A673 (cell line): ENCODE measurements around the gene C2orf92.

ENCODE experiments used
- EZH2 ChIP-seq: fragments of 200-600 bp; sonication (generic); IDR thresholded peaks from 2 replicates; pipeline ENCODE4 v1.6.1; 2017; ENCODE audit warnings: borderline replicate concordance, low read depth, mild to moderate bottlenecking, mixed read lengths, antibody characterized with exemption, low read length; ENCODE audit not compliant: poor library complexity, severe bottlenecking
- TF ChIP-seq, protein P1 (sequence below): fragments of 300-800, 200-600 bp; sonication (generic); conservative IDR thresholded peaks from 2 replicates; pipeline ENCODE4 v1.5.1; 2017; ENCODE audit warnings: low read depth, mild to moderate bottlenecking, antibody characterized with exemption, low read length, moderate library complexity, mixed read lengths

DNA sequence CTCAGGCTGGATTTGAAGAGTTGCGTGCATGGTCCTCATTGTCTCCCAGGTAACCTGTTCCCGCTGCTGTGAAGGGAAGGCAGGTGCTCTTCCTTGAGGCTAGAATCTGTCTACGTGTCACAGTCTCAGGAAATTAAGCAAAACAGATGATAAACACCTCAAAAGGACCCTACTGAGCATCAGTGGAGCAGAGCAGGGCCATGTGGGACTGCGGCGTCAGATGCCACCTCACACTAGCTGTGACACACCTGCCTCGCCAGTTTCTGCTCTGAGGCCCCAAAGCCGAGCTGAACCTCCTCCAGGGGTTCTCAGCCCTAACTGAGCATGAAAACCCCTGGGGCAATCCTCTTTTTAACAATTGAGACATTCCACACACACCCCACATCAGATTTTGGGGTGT lies 2.0 kb downstream of the C2orf92 start:
- TF ChIP-seq, protein P1, sequence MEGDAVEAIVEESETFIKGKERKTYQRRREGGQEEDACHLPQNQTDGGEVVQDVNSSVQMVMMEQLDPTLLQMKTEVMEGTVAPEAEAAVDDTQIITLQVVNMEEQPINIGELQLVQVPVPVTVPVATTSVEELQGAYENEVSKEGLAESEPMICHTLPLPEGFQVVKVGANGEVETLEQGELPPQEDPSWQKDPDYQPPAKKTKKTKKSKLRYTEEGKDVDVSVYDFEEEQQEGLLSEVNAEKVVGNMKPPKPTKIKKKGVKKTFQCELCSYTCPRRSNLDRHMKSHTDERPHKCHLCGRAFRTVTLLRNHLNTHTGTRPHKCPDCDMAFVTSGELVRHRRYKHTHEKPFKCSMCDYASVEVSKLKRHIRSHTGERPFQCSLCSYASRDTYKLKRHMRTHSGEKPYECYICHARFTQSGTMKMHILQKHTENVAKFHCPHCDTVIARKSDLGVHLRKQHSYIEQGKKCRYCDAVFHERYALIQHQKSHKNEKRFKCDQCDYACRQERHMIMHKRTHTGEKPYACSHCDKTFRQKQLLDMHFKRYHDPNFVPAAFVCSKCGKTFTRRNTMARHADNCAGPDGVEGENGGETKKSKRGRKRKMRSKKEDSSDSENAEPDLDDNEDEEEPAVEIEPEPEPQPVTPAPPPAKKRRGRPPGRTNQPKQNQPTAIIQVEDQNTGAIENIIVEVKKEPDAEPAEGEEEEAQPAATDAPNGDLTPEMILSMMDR, result no peak
- TF ChIP-seq EZH2, result no peak
